ENCODE results near the gene SRRT.

- TF ChIP-seq CTCF (IDR thresholded peaks at IDR 0.05; ENCODE audit: poor library complexity, severe bottlenecking) (no peak), EP300 (conservative IDR thresholded peaks at IDR 0.05; ENCODE audit: poor library complexity, severe bottlenecking) (no peak), RAD21 (conservative IDR thresholded peaks at IDR 0.05) (no peak), POLR2AphosphoS5 (IDR thresholded peaks at IDR 0.05) (no peak), TAF1 (IDR thresholded peaks at IDR 0.05; ENCODE audit: low read depth) (no peak)
These were observed 16.8 kb downstream of the SRRT start for GRCh38 chr7:100891568-100892247.

All from neural cell (in vitro differentiated cells).